A549 (cell line): ENCODE measurements around the gene CUL7. TPM values are rescaled to one million over a fixed set of nuclear protein-coding genes. Genes with fewer than 3 reads are reported as not detected.

ENCODE experiments used
- ATAC-seq, 2 experiments: fragments of 200-7000 bp in 1 of 2; fragments of >200 bp in 1 of 2; cut with Nextera tagmentation in 1 of 2; cut with Tn5 transposase in 1 of 2; 3 replicates each; pipeline versions ENCODE4 v1.8.0 to v1.9.1; 2018 to 2020; ENCODE audit warnings: mild to moderate bottlenecking in 1 of 2, moderate library complexity in 1 of 2
- CTCF ChIA-PET: fragments of 300-600 bp; sonication (Branson Sonifier 250); formaldehyde crosslinking; extraction: SDS; loops from one replicate; lab custom pipeline; 2021; ENCODE audit warnings: antibody characterized with exemption, inconsistent platforms; lab: Yijun Ruan, JAX
- POLR2A ChIA-PET: fragments of 350-600 bp; formaldehyde crosslinking; extraction: SDS; loops from one replicate; lab custom pipeline; 2021; ENCODE audit warnings: antibody characterized with exemption, inconsistent platforms; lab: Yijun Ruan, JAX
- DNase-seq, 2 experiments: peaks; one replicate each; pipeline versions ENCODE4 v3.0.0 to v3.0.0-alpha.2; 2011 to 2016; ENCODE audit warnings: low read depth in 1 of 2, low spot score in 1 of 2
- FAIRE-seq: peaks from 2 replicates; lab custom pipeline; 2011; peaks lifted over from hg19 to GRCh38; lab: Jason Lieb, UNC
- H3K27ac ChIP-seq, 2 experiments: fragments of >200 bp; sonication (Bioruptor Twin); formaldehyde crosslinking; 3 replicates each; pipeline ENCODE4 v1.5.1; 2016 to 2017
- H3K4me1 ChIP-seq: fragments of >200 bp; sonication (Bioruptor Twin); formaldehyde crosslinking; 3 replicates; pipeline ENCODE4 v1.6.1; 2016
- H3K4me2 ChIP-seq: fragments of >200 bp; sonication (Bioruptor Twin); formaldehyde crosslinking; 3 replicates; pipeline ENCODE4 v1.6.1; 2016
- H3K4me3 ChIP-seq: fragments of >200 bp; sonication (Bioruptor Twin); formaldehyde crosslinking; 3 replicates; pipeline ENCODE4 v1.5.1; 2016
- H3K9me3 ChIP-seq: fragments of >200 bp; sonication (Bioruptor Twin); formaldehyde crosslinking; 3 replicates; pipeline ENCODE4 v1.6.1; 2016
- BHLHE40 ChIP-seq: IDR thresholded peaks from 2 replicates; pipeline ENCODE4 v1.6.1; 2012; ENCODE audit warnings: low read depth, low read length, inconsistent platforms
- CBX2 ChIP-seq: fragments of 200-600 bp; sonication (generic); IDR thresholded peaks from 2 replicates; pipeline ENCODE4 v1.6.1; 2016; ENCODE audit warnings: low read depth, mild to moderate bottlenecking, borderline replicate concordance
- CEBPB ChIP-seq, 2 experiments: fragments of >200 bp in 1 of 2; sonication (Bioruptor Twin) in 1 of 2; formaldehyde crosslinking in 1 of 2; IDR thresholded peaks; 2 replicates each; pipeline ENCODE4 v1.6.1; 2012 to 2016
- EHMT2 ChIP-seq: fragments of 200-600 bp; sonication (generic); IDR thresholded peaks from 2 replicates; pipeline ENCODE4 v1.6.1; 2016; ENCODE audit warnings: antibody characterized with exemption, low read depth, mild to moderate bottlenecking, moderate library complexity
- FOSL2 ChIP-seq, 2 experiments: fragments of 450-650 bp in 1 of 2; fragments of >200 bp in 1 of 2; sonication (Bioruptor Twin) in 1 of 2; formaldehyde crosslinking; IDR thresholded peaks; 2 replicates each; pipeline versions ENCODE4 v1.5.0 to v1.6.1; 2016 to 2020; ENCODE audit warnings: mild to moderate bottlenecking in 1 of 2, moderate library complexity in 1 of 2
- GATA3 ChIP-seq: IDR thresholded peaks from 2 replicates; pipeline ENCODE4 v1.6.1; 2012; ENCODE audit warnings: borderline replicate concordance
- HDAC2 ChIP-seq: fragments of 200-600 bp; sonication (generic); IDR thresholded peaks from 2 replicates; pipeline ENCODE4 v1.6.1; 2016
- HES2 ChIP-seq: fragments of >200 bp; sonication (Bioruptor Twin); formaldehyde crosslinking; IDR thresholded peaks from 2 replicates; pipeline ENCODE4 v1.6.1; 2016
- HOXA7 ChIP-seq: fragments of 250-450 bp; sonication (Bioruptor Pico); IDR thresholded peaks from 2 replicates; pipeline ENCODE4 v1.5.0; 2020; ENCODE audit warnings: mild to moderate bottlenecking, moderate library complexity
- HOXB5 ChIP-seq: fragments of 250-450 bp; sonication (Bioruptor Pico); IDR thresholded peaks from 2 replicates; pipeline ENCODE4 v1.5.0; 2020; ENCODE audit warnings: mild to moderate bottlenecking, moderate library complexity
- KDM1A ChIP-seq: fragments of 200-600 bp; sonication (generic); IDR thresholded peaks from 2 replicates; pipeline ENCODE4 v1.6.1; 2016; ENCODE audit warnings: low read depth, mild to moderate bottlenecking
- KDM5A ChIP-seq: fragments of 200-600 bp; sonication (generic); IDR thresholded peaks from 2 replicates; pipeline ENCODE4 v1.6.1; 2016; ENCODE audit warnings: antibody characterized with exemption, mild to moderate bottlenecking
- MAFK ChIP-seq: fragments of 450-650 bp; IDR thresholded peaks from 2 replicates; pipeline ENCODE4 v1.6.1; 2014; ENCODE audit not compliant: partially characterized antibody
- POLR2A ChIP-seq: IDR thresholded peaks from 2 replicates; pipeline ENCODE4 v1.6.1; 2012; ENCODE audit warnings: mild to moderate bottlenecking, low read length
- RCOR1 ChIP-seq: fragments of 150-350 bp; IDR thresholded peaks from 2 replicates; pipeline ENCODE4 v1.6.1; 2014; ENCODE audit warnings: antibody characterized with exemption, low read length, low read depth
- REST ChIP-seq: fragments of 200-600 bp; sonication (generic); IDR thresholded peaks from 2 replicates; pipeline ENCODE4 v1.6.1; 2016; ENCODE audit warnings: antibody characterized with exemption, mild to moderate bottlenecking, moderate library complexity
- RFX5 ChIP-seq: fragments of 450-650 bp; IDR thresholded peaks from 2 replicates; pipeline ENCODE4 v1.7.1; 2014; ENCODE audit warnings: antibody characterized with exemption, mild to moderate bottlenecking, moderate library complexity
- TFCP2L1 ChIP-seq: fragments of 250-450 bp; sonication (Bioruptor Pico); IDR thresholded peaks from 2 replicates; pipeline ENCODE4 v1.5.0; 2021; ENCODE audit warnings: mild to moderate bottlenecking
- TP53 ChIP-seq: fragments of 250-450 bp; sonication (Bioruptor Pico); IDR thresholded peaks from 2 replicates; pipeline ENCODE4 v1.5.0; 2021; ENCODE audit warnings: mild to moderate bottlenecking, moderate library complexity
- ZC3H11A ChIP-seq: fragments of 450-650 bp; IDR thresholded peaks from 2 replicates; pipeline ENCODE4 v1.6.1; 2014; ENCODE audit warnings: antibody characterized with exemption, mild to moderate bottlenecking
- WGBS: methylation state at CpG from one replicate; pipeline ENCODE4 v1.1.6; 2017; ENCODE audit errors: missing lambda C conversion rate; 5-methylcytosine and 5-hydroxymethylcytosine counted together
- polyA plus RNA-seq, 4 experiments: library from polyadenylated mRNA; depleted of rRNA in 3 of 4; stranded (reverse); fragments of >200 nt; fragmentation: RNase III in 1 of 4; extraction: RNeasy Plus Mini Kit Qiagen cat#74134 plus additional on column Dnase treatment in 1 of 4; gene quantifications; 2 replicates in 3 of 4; 3 replicates in 1 of 4; pipeline ENCODE4 v1.2.3, GENCODE V29; 2011 to 2017

The CUL7 gene
- polyA plus RNA-seq, 2 of the 4 experiments (the other 2 are of a cell fraction), result 10.0 to 12.1 TPM

GRCh38 chr6:43053545-43054205 lies at the start of gene CUL7 (continued):
- TF ChIP-seq CBX2, result no peak
- no peak for TF ChIP-seq HDAC2
- TF ChIP-seq CEBPB (IDR thresholded peaks at IDR 0.05), result no peak
- peak; percentile 86; the same call in 1 of the 2 replicates for TF ChIP-seq TFCP2L1
- TF ChIP-seq RFX5, result no peak
- TF ChIP-seq KDM5A, result no peak
- TF ChIP-seq HOXB5, result no peak
- TF ChIP-seq FOSL2 (IDR thresholded peaks at IDR 0.05), result no peak
- peak; percentile 7; the same call in 1 of the 2 replicates for TF ChIP-seq FOSL2 (CRISPR knock-in tag; IDR thresholded peaks at IDR 0.05)
- TF ChIP-seq HOXA7 (CRISPR knock-in tag), result no peak
- TF ChIP-seq RCOR1, result no peak
- peak; percentile 80 for TF ChIP-seq POLR2A

GRCh38 chr6:43101497-43101896 lies 47.8 kb upstream of the CUL7 start:
- CTCF ChIA-PET, result interaction anchor here (0.7 kb wide), 1 partner anchor 160 kb away, joined by 4 read pairs; no protein-coding TSS in a partner anchor
- 53% methylated on average over 4 of the region's 4 CpGs for WGBS
- POLR2A ChIA-PET, result no interaction called here

GRCh38 chr6:43097502-43097901 lies 43.9 kb upstream of the CUL7 start:
- ChIA-PET POLR2A (no interaction called here), CTCF (interaction anchor here (0.6 to 1.2 kb wide), 3 partner anchors 26 to 60 kb away, joined by 3 to 4 read pairs (median 3); no protein-coding TSS in a partner anchor)
- FAIRE-seq (no peak), DNase-seq (no peak), ATAC-seq (no peak)
- WGBS, result 86% methylated on average over 4 of the region's 4 CpGs
- Histone ChIP-seq H3K9me3 (no peaks in the 10 kb centered on the region), H3K4me3 (no peak overlapping the region), H3K4me2 (no peak overlapping the region), H3K27ac (no peak overlapping the region), H3K4me1 (no peaks in the 10 kb centered on the region)
- no peak for TF ChIP-seq HES2

More at GRCh38 chr6:43101497-43101896, 47.8 kb upstream of the CUL7 start:
- no peak for TF ChIP-seq ZC3H11A
- TF ChIP-seq MAFK, result peak; percentile 94
- H3K9me3 ChIP-seq, result no peaks in the 10 kb centered on the region
- H3K4me2 ChIP-seq, result no peak overlapping the region
- H3K27ac ChIP-seq, result no peak overlapping the region
- no peaks in the 10 kb centered on the region for H3K4me1 ChIP-seq
- no peak for FAIRE-seq
- ATAC-seq, result no peak
- no peak for DNase-seq
- H3K4me3 ChIP-seq, result no peak overlapping the region

GRCh38 chr6:43097098-43097489 lies 43.4 kb upstream of the CUL7 start:
- no peak for ATAC-seq
- Histone ChIP-seq H3K4me1 (no peaks in the 10 kb centered on the region), H3K4me3 (no peak overlapping the region), H3K4me2 (no peak overlapping the region), H3K27ac (no peak overlapping the region), H3K9me3 (no peaks in the 10 kb centered on the region)
- POLR2A ChIA-PET, result no interaction called here
- TF ChIP-seq BHLHE40 (no peak), GATA3 (no peak), HES2 (no peak), REST (no peak), KDM1A (no peak), TP53 (CRISPR knock-in tag) (no peak), ZC3H11A (no peak), EHMT2 (no peak)
- CTCF ChIA-PET, result interaction anchor here (0.7 to 2.0 kb wide), 4 partner anchors 13 to 61 kb away, joined by 3 to 4 read pairs (median 3); no protein-coding TSS in a partner anchor
- no peak for FAIRE-seq
- DNase-seq, result no peak
- 66% methylated on average over 5 of the region's 5 CpGs for WGBS
